GM19043 (cell line): ENCODE data around the gene SHLD1.

Experiments used
- ATAC-seq: cut with Tn5 transposase; IDR thresholded peaks from one replicate; pipeline ENCODE4 v1.9.1; 2021; ENCODE audit warnings: low read depth; ENCODE audit not compliant: unreplicated experiment

SHLD1 gene

DNA sequence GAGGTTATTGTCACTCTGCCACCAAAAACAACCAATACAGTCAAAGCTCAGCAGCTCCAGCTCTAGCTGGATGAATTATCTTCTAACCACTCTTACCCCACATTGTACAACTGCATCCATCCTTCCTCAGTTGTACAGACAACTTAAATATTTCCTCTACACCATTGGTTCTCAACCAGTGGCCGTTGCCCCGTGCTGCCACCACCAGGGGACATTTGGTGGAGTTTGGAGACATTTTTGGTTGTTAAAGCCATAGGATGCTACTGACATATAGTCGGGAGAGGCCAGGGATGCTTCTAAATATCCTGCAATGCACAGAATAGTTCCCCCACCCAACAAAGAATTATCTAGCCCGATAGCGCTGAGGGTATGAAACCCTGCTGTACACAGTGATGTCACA lies 59.3 kb downstream of the SHLD1 start:
- no peak for ATAC-seq

DNA sequence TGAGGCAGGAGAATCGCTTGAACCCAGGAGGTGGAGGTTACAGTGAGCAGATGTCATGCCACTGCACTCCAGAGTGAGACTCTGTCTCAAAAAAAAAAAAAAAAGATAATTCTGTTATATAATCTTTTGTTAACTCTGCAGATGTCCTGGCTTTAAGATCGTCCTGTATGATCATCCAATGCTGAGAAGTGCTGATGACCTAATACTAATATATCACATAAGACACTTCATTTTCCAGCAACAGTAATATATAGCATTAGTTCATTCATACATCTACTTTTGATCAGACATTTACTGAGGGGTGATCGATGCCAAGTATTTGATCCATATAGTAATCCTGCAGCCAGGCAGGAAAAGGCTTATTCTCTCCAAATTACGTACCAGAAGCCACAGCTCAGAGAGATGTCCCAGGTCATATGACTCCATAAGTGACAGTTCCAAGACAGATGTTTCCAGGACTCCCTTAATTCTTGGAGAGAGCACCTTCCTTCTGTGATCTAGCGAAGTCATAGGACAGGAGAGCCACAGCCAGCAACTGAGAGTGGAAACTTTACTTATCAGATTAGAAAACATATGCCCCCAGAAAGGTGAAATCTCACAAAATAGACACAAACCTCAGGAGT lies 60.7 kb downstream of the SHLD1 start:
- no peak for ATAC-seq

DNA sequence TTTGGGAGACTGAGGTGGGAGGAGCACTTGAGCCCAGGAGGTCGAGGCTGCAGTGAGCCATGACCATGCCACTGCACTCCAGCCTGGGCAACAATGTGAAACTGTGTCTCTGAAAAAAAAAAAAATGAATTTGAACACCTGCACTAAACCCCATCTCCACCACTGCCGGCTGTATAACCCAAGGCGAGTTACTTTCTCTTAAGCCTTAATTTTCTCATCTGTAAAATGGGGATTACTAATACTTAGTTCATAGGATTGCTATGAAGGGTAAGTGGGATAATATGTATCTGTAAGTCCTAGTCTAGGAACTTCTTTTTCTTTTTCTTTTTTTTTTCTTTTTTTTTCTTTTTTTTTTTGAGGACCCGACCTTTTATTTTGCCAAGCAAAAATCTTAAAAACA lies 61.5 kb downstream of the SHLD1 start:
- ATAC-seq: no peak

DNA sequence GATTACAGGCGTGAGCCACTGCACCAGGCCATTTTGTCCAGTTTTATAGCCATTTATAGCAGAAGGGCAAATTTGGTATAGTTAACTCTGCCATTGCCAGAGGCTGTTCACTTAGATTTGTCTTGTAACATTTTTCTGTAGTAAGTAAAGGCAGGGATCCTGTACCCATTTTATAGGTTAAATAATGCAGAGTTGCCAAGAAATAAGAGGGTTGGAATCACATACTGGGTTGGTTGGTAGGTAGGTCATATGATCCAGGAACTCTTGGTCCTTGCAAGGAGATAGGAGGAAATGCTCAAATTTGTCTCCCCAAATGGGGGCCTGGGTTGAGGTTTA lies 68.1 kb downstream of the SHLD1 start:
- no peak for ATAC-seq

DNA sequence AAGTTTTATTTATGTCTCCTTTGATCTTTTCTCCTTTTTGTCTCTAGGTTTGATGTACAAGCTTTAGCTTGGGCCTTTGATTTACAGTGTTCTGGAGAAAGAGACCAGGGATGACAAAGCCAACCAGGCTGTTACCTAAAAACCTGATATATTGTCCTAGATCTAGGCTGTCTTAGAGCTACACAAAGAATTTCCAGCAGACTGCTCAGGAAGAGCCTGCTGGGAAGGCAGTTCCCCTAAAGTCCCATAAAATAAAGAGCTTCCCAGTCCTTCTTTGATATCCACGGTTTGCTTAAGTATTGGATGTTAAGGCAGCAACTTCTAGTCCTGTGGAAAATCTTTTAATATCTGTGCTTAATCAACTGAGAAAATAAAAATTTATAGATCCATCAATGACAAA lies 70.5 kb downstream of the SHLD1 start:
- ATAC-seq: no peak

DNA sequence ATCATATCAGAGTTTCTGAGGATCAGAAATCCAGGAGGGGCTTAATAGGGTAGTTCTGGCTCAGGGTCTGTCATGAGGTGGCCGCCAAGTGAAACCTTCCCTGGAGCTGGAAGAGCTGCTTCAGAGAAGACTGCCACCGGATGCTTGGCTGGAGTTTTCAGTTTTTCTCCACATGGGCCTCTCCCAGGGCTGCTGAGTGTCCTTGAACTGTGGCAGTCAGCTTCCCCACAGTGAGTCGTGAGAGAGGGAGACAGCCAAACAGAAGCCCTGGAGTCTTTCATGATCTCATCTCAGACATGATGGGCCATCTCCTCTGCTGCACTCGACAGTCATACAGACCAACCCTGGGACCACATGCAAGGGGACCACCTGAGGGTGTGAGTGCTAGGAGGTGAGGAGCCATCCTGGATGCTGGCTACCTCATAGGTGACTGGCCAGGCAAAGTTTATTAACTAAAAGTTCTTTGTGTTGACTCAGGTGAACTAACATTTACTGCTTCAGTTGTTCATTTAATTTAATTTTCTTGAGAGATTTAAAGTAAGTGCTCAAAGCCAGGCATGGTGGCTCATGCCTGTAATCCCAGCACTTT lies 71.5 kb downstream of the SHLD1 start:
- no peak for ATAC-seq

DNA sequence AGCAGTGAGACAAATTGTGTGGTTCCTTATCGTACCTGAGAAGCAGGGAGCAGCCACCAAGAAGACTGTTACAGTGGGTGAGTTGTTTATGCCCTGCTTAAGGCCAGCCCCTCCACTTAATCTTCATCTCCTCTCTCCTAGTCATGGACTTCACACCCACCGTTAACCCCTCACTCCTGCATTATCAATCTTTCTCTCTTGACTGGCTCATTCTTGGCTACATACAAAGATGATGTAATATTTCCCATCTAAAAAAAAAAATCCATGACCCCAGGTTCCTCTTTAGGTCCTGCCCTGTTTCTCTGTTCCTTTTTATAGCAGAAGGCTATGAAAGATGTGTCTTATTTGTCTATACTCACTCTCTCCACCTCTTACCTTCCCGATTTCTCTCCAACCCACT lies 72.4 kb downstream of the SHLD1 start:
- no peak for ATAC-seq

DNA sequence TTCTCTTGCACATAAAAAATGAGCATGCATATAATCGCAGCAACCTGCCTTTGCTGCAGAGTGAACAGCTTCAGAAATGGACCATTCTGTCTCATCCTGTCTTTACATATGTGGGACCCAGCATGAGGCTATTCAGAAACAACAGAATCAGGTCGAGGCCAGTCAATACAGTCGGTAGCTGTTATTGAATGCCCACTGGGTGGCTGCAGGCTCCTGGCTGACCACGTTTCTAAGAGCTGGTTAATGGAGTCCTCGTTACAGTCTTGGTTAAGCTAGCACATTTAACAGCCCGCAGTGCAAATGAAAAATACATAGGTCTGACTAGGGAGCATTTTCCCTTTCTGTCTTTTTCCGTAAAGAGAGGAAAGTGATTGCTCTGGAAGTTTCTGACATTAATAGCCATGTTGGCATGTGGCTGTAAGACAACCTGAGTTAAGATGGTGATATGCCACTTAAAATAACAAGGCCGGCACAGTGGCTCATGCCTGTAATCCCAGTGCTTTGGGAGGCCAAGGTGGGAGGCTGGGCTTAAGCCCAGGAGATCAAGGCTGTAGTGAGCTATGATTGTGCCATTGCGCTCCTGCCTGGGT lies 75.0 kb downstream of the SHLD1 start:
- ATAC-seq: no peak

DNA sequence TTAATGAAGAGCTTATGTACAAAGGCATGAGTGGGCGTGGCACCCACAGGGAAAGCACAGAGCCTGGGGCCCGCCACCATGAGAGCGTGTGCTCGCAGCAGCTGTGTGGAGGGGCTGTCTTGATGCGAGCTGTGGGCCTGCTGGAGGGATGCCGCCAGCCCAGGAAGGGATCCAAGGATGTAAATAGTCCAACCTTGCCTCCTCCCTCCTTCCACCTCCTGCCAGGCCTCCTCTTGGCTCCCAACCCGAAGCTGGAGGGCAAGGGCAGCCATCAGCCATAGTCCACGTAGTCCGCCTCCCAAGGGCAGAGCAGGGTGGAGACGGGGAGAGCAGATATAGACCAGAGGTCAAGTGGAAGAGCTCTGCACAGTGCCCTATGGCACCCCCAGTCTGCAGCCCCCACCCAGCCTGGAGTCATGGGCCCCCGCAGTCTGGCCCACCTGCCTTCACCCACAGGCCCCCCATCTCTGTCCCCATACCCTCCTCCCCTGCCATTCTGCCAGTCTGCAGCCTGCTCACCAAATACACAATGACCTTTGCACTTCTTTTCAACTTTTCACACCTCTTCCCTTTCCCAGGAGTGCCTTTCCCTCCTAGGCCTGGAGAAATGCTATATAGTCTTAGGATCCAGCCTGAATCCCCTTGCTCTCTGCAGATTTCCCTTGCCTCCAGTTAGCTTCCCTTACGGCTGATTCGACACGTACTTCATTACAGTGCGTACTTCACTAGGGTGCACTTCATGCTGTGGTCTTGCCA lies 77.1 kb downstream of the SHLD1 start:
- ATAC-seq: no peak

DNA sequence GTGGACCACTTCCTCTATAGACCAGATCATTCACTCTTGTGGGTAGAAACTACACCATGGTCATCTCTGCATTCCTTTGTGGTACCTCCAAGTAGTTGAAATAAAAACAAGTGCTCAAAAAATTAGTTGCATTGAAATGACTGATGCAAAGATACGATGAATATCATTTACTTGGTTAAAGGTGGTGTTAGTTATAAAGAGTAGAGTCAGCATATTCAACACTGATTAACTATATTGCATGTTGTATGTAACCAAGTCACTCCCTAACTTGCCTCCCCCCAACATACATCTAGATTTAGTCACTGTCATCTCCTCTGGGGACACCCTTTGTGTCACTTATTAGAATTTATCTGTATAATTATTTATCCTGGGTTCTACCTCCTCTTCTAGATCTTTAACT lies 77.7 kb downstream of the SHLD1 start:
- ATAC-seq: no peak

DNA sequence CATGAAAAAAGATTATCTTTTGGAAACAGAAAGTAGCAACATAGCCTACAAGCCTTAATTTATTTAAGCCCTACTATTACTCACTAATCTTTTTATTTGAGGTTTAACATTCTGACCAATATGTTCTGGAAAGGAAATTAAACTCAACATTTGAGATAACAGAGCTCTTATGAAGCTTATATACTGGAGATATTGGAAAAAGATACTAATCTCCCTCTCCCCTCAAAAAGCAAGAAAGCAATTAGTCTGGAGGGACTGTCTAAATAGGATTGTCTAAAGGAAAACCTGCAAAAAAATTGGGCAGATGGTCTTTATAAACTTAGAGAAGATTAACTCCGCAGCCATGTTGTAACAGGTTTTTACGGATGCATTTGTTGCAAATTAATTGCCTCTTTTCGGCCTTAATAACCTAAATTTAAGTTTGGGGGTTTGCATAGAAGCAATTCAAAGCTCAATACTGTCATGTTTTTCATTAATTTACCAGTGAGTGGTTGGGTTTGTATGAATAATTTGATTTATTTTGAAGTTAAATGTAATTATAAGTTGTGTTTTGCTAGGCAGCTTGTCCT lies 79.1 kb downstream of the SHLD1 start:
- no peak for ATAC-seq

DNA sequence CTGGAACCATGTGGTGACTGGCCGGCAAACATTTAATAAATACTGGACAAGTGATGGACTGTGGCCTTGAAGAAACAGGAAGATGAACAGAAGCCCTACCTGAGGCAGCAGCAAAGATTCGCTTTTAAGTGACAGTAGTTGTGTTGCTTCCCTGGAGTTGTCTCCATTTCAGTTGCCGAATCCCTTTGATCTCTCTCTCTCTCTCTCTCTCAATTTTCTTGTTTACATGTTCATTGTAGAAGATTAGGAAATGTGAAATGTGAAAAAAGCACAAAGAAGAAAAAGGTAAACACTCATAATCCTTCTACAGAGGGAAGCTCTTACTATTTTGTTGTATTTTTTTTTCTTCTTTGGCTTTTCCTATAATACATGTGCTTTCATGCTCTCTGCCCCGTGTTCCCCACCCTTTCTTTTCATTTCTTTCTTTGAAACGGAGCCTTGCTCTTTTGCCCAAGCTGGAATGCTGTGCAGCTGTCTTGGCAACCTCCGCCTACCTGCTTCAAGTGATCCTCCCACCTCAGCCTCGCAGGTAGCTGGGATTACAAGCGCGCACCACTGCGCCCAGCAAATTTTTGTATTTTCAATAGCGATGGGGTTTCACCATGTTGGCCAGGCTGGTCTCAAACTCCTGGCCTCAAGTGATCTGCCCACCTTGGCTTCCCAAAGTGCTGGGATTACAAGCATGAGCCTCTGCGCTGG lies 81.5 kb downstream of the SHLD1 start:
- no peak for ATAC-seq

DNA sequence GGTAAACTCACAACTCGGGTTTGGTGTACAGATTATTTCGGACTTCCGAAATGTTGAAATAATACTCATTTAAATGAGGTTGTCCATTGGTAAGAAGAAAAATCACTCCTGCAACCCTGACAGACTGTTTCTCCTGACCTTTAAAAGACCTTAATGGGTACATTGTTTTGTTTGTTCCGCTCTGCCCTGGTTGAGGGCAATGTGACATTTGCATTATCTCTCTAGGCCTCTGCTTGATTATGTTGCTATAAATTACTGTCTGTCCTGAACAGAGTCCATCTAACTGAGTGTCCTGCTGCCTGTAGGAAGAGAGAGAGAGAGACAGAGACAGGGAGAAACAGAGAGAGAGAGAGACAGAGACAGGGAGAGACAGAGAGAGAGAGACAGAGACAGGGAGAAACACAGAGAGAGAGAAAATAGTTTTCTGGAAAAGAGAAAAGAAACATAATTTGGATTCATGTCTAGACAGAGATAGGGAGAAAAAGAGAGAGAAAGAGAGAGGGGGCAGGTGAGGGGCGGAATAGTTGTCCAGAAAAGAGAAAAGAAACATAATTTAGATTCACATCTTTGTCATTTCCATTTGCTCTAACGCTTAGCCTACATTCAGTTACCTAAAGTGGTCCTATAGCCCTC lies 83.2 kb downstream of the SHLD1 start:
- ATAC-seq: no peak

DNA sequence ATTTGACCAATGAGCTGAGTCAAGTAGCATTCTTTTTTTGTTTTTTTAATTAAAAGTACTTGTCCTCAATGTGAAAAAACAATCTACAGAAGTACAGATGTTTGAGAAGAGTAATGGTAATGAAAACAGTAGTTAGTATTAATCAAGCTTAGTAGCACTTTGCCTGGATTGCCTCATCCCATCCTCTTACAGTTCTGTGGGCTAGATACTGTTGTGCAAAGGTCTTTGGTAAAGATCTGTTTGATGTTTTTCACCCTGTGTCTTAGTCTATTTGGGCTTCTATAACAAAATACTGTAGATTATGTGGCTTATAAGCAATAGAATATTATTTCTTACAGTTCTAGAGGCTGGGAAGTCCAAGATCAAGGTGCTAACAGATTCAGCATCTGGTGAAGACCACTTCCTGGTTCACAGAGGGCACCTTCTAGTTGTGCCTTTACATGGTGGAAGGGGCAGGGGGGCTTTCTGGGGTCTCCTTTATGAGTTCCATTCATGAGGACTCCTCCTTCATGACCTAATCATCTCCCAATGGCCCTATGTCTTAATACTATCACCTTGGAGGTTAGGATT lies 84.3 kb downstream of the SHLD1 start:
- ATAC-seq: no peak

DNA sequence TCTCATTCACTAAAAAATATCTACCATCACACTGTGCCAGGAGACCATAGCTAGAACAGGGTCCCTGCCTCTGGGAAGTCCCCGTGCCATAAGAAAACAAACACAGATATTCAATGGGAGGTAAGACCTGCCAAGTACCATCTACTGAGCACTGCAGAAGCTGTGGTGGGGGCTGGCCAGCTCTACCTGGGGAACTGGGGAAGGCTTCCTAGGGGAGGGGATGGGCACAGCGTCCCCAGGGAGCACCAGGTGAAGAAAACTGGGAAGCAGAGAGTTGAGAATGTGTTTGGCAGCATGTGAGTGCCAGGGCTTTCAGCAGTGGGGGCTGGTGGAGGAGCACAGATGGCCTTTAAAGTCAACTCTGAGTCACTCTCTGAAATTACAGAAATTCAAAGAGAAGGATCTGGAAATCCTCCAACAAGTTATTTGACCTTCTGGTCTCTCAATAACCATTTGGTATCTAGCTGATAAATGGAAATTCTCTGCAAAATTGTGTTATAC lies 85.2 kb downstream of the SHLD1 start:
- no peak for ATAC-seq

DNA sequence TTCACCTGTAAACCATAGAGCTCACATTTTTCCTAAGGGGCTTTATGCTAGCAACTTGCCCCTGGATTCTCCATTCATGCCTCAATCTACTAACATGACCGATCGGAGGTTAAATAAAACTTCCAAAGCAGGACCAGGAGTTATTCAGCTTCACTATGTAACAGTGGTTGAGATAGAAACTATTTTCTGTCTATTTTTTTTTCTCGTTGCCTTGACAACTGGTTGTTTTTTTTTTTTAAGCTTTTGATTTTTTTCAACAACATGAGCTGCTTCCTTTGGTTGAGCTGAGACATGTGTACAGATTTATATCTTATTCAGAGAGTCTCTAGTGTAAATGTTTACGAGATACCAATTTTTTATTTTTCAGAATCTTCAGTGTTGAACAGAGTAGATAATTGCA lies 85.7 kb downstream of the SHLD1 start:
- no peak for ATAC-seq

DNA sequence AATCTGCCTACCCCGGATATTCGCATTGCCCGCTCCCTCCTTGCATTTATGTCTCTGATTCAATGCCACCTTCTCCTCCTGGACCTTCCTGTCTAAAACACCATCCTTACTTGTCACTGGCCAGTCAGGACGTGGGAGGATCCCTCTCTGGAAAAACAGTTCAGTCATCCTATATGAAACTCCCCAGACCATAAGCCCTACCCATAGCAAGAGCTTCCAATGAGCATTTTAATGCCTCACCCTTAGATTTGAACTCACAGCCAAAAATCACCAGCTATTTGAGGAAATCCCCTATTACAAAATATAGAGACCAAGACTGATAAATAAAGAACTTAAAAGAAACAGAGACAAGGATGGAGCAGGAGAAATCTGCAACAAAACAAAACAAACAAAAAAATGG lies 86.4 kb downstream of the SHLD1 start:
- no peak for ATAC-seq

DNA sequence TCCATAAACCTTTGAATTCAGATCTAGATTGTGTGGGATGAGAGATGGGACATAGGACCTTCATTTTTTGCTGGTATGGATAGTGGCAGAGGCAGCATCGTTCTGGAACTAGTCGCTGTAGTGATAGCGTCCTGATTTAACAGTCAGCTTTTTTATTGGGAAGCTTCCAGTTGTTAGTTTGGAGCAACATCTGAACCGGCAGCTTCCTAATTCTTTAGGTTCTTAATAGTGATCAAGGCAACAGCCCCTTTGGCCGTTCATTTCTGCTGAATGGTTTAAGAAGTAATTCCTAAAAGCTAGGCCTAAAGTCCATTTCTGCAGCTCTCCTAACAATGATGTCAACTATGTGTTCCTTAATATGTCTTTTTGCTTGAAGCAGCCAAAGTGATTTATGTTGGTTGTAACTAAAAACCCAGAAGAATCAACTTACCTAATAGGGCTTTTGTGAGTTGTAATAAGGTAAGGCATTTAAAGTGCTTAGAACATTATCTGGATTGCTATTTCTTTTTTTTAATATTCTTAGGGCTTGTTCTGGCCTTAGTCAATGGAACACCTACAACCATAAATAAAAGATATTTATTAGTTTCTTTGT lies 90.3 kb downstream of the SHLD1 start:
- no peak for ATAC-seq

DNA sequence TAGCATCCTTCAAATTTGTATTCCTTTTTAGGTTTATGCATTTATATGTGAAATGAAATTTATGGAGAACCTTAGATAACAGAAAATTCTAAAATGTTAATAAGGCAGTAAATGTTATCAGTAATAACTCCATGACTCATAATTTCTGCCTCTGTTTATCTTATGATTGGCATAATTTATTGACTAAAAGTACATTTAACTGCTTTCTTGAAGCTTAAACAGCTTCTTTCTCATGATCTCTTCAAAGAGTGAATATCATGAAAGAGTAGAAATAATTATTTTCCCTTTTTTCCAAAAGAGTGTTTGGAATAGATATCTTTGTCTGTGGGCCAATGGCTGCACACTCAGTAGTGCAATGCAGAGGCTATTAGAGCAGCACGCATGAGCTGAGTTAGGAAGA lies 91.3 kb downstream of the SHLD1 start:
- ATAC-seq: no peak

DNA sequence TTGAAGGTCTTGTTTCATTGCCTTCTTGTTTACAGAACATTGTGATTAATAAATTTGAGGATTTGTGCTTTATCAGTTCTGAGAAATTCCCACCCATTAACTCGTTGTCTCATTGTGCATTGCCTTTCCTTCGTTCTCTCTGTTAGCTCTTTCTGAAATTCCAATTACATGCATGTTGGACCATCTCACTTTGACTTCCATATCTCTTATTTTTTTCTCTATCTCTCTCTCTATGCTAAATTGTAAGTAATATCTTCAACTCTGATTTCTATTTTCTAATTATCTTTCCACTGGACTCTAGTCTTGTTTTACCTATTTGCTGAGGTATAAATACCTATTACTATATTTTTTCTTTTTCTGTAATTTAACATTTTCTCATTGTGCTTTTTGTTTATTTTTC lies 92.3 kb downstream of the SHLD1 start:
- ATAC-seq: no peak
